ENCODE results near the gene RHEBL1. TPM values are rescaled to one million over a fixed set of nuclear protein-coding genes. Genes with fewer than 3 reads are reported as not detected.

Gene RHEBL1
- total RNA-seq, 1 experiment from 2014 or later: 0.16 TPM

- H3K36me3 ChIP-seq: peaks cover 73% of the 10 kb centered on the region
- H3K4me3 ChIP-seq: no peak overlapping the region
- H3K9me3 ChIP-seq: no peaks in the 10 kb centered on the region
- no peak for DNase-seq
- H3K27me3 ChIP-seq: no peaks in the 10 kb centered on the region
Observed at GRCh38 chr12:49048953-49049352, 20.8 kb downstream of the RHEBL1 start.

GRCh38 chr12:49046129-49046895 is 23.5 kb downstream of the RHEBL1 start:
- H3K9me3 ChIP-seq: no peaks in the 10 kb centered on the region
- no peak overlapping the region for H3K4me3 ChIP-seq
- peaks cover 84% of the 10 kb centered on the region for H3K36me3 ChIP-seq
- no peaks in the 10 kb centered on the region for H3K27me3 ChIP-seq
- no peak for DNase-seq

GRCh38 chr12:49044660-49045059 is 25.1 kb downstream of the RHEBL1 start:
- no peak for DNase-seq
- H3K27me3 ChIP-seq: no peaks in the 10 kb centered on the region
- peaks cover 82% of the 10 kb centered on the region for H3K36me3 ChIP-seq
- no peak overlapping the region for H3K4me3 ChIP-seq
- H3K9me3 ChIP-seq: no peaks in the 10 kb centered on the region

GRCh38 chr12:49043856-49044258 is 25.9 kb downstream of the RHEBL1 start:
- H3K4me3 ChIP-seq: no peak overlapping the region
- H3K27me3 ChIP-seq: no peaks in the 10 kb centered on the region
- DNase-seq: peak; percentile 45
- no peaks in the 10 kb centered on the region for H3K9me3 ChIP-seq
- peaks cover 82% of the 10 kb centered on the region for H3K36me3 ChIP-seq

GRCh38 chr12:49043241-49043640 is 26.5 kb downstream of the RHEBL1 start:
- Histone ChIP-seq H3K9me3 (no peaks in the 10 kb centered on the region), H3K27me3 (no peaks in the 10 kb centered on the region), H3K4me3 (no peak overlapping the region), H3K36me3 (peaks cover 81% of the 10 kb centered on the region)
- DNase-seq: no peak

- Histone ChIP-seq H3K4me3 (no peak overlapping the region), H3K9me3 (no peaks in the 10 kb centered on the region), H3K36me3 (peaks cover 84% of the 10 kb centered on the region), H3K27me3 (no peaks in the 10 kb centered on the region)
- no peak for DNase-seq
Observed at GRCh38 chr12:49041881-49042484, 27.8 kb downstream of the RHEBL1 start.

- Histone ChIP-seq H3K27me3 (no peaks in the 10 kb centered on the region), H3K9me3 (no peaks in the 10 kb centered on the region), H3K4me3 (no peak overlapping the region), H3K36me3 (peaks cover 84% of the 10 kb centered on the region)
- no peak for DNase-seq
Observed at GRCh38 chr12:49041036-49041880, 28.5 kb downstream of the RHEBL1 start.

GRCh38 chr12:49040364-49040855 is 29.4 kb downstream of the RHEBL1 start:
- H3K4me3 ChIP-seq: no peak overlapping the region

GRCh38 chr12:49039421-49040363 is 30.1 kb downstream of the RHEBL1 start:
- Histone ChIP-seq H3K9me3 (no peaks in the 10 kb centered on the region), H3K27me3 (no peaks in the 10 kb centered on the region), H3K4me3 (no peak overlapping the region), H3K36me3 (peaks cover 87% of the 10 kb centered on the region)
- DNase-seq: no peak

More at GRCh38 chr12:49040364-49040855, 29.4 kb downstream of the RHEBL1 start:
- Histone ChIP-seq H3K36me3 (peaks cover 86% of the 10 kb centered on the region), H3K9me3 (no peaks in the 10 kb centered on the region), H3K27me3 (no peaks in the 10 kb centered on the region)
- no peak for DNase-seq

- Histone ChIP-seq H3K4me3 (no peak overlapping the region), H3K27me3 (no peaks in the 10 kb centered on the region), H3K9me3 (no peaks in the 10 kb centered on the region), H3K36me3 (peaks cover 88% of the 10 kb centered on the region)
- no peak for DNase-seq
Observed at GRCh38 chr12:49038291-49038955, 31.4 kb downstream of the RHEBL1 start.

- H3K36me3 ChIP-seq: peaks cover 87% of the 10 kb centered on the region
- DNase-seq: no peak
Observed at GRCh38 chr12:49037947-49038237, 31.9 kb downstream of the RHEBL1 start.

GRCh38 chr12:49037111-49037946 is 32.5 kb downstream of the RHEBL1 start:
- DNase-seq: no peak
- Histone ChIP-seq H3K9me3 (no peaks in the 10 kb centered on the region), H3K27me3 (no peaks in the 10 kb centered on the region), H3K4me3 (no peak overlapping the region), H3K36me3 (peaks cover 87% of the 10 kb centered on the region)

More at GRCh38 chr12:49037947-49038237, 31.9 kb downstream of the RHEBL1 start:
- Histone ChIP-seq H3K4me3 (no peak overlapping the region), H3K9me3 (no peaks in the 10 kb centered on the region), H3K27me3 (no peaks in the 10 kb centered on the region)

GRCh38 chr12:49036029-49036428 is 33.8 kb downstream of the RHEBL1 start:
- H3K36me3 ChIP-seq: peaks cover 91% of the 10 kb centered on the region
- DNase-seq: no peak

GRCh38 chr12:49034286-49034622 is 35.5 kb downstream of the RHEBL1 start:
- H3K9me3 ChIP-seq: no peaks in the 10 kb centered on the region
- DNase-seq: no peak

More at GRCh38 chr12:49036029-49036428, 33.8 kb downstream of the RHEBL1 start:
- Histone ChIP-seq H3K27me3 (no peaks in the 10 kb centered on the region), H3K4me3 (no peak overlapping the region), H3K9me3 (no peaks in the 10 kb centered on the region)

More at GRCh38 chr12:49034286-49034622, 35.5 kb downstream of the RHEBL1 start:
- Histone ChIP-seq H3K4me3 (no peak overlapping the region), H3K27me3 (no peaks in the 10 kb centered on the region), H3K36me3 (peaks cover 88% of the 10 kb centered on the region)

Data from MG63 (cell line).